Left kidney (tissue), 2 donors: ENCODE results near the gene SLC6A13. TPM values are rescaled to one million over a fixed set of nuclear protein-coding genes. Genes with fewer than 3 reads are reported as not detected.
"Not testable (repeated sequence)": the region's sequence is repeated elsewhere in the genome, so short reads cannot be mapped to it uniquely, and the experiment has no call there.

Source experiments
- DNase-seq: peaks from one replicate; pipeline ENCODE4 v3.0.0-alpha.2; 2013
- polyA plus RNA-seq: library from polyadenylated mRNA; unstranded; fragments of 120-200 nt; gene quantifications from one replicate; pipeline ENCODE4 v1.2.1, GENCODE V29; 2013; ENCODE audit not compliant: insufficient read length

Gene SLC6A13
- polyA plus RNA-seq, 1 donor, result 48.9 TPM

DNA sequence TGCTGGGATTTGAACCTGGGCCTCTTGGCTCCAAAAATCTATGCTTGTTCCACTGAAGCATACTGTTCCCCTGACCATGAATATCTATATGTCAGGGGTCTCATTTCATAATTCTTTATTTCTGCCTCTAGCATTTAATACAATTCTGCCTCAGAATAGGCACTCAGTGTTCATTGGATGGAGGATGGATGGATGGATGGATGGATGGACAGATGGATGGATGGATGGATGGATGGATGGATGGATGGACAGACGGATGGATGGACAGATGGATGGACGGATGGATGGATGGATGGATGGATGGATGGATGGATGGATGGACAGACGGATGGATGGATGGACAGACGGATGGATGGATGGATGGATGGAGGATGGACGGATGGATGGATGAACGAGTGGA is 45.6 kb downstream of the SLC6A13 start:
- DNase-seq, result not testable (repeated sequence)

DNA sequence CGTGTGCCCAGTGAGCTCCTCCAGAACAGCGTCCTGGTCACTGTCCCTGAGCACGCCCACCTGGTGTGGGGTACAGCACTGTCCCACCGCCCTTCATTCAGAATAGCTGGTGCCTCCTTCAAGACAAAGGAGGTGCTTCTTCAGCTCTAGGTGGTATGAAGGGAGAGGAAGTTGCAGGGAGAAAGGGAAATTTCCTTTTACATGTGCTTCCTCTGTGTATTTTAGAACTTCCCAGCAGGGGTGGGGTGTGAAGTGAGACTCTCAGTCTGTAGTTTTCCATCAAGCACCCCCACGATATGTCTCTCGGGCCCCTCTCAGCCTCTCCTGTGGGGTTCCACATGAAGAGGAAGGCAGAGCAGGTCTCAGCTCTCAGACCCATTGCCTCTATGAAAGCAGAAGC is 47.5 kb downstream of the SLC6A13 start:
- DNase-seq, result no peak

DNA sequence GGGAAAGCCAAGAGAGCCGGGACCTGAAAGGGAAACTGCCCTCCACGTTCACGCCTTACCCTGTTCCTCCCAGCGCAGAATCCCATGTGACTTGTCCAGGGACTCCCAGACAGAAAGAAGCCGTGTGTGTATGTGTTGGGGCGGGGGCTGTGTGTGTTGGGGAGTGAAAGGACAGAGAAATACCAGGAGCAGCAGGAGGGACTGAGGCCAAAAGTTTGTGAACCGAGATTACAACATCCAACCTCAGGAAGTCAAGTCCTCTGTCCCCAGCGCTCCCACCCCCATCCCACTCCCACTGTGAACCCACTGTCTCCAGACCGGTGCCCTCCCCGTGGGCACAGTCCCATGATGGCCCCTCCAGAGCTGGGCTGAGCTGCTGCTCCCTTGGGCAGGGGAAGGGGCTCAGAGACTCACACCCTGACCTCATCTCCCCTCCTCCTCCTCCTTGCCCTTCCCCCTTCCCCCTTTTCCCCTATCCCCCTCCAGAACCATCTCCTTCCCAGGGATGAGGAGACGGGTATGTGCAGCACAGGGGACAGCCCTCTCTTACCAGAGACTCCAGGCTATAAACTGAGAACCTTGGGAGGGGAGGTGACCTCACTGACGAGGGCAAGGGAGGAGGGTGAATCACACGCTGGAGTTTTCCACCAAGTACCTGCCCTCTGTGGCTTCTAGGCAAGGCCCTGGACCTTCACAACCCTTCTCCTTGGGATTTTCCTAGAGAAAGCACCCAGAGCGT is 48.5 kb downstream of the SLC6A13 start, which contains the start of gene SLC6A12:
Gene SLC6A12 (minus strand): TSS at position 155 of the 739 bp plus-strand sequence. CDS start 4,171 bp downstream, outside the sequence.
- no peak for DNase-seq

DNA sequence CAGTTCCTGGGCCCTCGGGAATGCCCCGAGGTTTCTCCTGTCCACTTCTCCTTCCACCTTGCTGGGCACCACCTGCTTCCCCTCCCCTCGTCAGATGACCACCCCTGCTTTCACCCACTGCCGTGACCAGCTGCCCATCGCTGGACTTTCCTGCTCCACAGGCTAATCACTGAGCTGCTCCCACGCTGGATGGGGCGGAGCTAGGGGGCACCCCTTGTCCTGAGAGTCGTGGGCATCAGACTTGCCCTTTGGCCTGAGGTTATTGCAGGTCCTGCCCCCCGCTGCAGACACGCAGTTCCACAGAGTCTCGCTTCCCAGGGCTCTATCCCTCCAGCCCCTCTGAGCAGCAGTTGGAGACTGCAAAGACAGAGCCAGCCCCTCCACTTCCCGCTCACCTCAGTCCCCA is 49.1 kb downstream of the SLC6A13 start:
- DNase-seq, result no peak

DNA sequence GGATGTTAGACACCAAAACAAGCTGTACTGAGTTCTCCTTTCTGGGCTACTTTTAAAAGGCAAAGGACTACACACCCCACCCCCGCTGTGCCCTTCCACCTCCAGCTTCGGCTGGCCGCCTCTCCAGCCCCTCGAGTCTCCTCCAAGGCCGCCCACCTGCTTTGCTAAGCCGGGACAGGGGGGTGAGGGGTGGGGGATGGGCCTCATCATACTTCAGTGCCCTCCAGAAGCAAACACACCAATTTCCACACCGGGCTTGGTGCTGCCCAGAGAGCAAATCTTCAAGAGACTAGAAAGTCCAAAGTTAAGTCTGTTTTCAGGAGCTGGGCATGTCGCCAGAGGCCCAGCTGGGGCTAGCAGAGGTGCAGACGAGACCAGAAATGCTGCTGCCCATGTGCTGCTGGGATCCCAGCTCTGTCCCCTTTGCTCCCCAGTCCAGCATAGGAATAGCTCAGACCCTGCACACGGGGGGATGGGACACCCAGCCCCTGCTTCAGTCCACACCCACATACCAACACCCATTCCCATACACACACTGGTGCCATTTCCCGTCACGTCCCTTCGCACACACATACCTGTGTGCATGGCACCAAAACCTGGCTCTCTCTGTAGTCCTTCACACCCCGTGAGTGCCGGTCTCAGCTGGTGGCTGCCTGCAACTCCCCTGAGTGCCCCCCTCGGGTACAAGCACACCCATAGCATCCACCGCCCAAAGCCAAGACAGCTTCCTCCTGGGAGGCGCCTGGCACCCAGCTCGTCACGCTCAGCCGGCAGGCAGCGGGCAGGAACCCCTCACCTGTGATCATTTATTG is 49.7 kb downstream of the SLC6A13 start:
- DNase-seq, result peak; percentile 56

DNA sequence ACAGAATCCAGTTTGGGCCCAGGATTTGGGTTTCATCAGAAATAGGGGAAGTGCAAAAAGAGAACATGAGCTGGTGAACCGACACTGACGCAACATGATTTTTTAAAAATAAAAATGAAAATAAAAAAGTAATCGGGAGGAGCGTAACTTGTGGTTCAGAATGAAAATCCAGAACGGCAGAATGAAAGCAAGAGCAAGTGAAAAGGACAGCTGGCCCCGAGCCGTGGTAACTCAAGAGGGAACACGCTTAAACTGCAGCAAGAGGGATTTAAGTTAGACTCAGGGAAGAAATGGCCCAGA is 50.3 kb downstream of the SLC6A13 start:
- no peak for DNase-seq

DNA sequence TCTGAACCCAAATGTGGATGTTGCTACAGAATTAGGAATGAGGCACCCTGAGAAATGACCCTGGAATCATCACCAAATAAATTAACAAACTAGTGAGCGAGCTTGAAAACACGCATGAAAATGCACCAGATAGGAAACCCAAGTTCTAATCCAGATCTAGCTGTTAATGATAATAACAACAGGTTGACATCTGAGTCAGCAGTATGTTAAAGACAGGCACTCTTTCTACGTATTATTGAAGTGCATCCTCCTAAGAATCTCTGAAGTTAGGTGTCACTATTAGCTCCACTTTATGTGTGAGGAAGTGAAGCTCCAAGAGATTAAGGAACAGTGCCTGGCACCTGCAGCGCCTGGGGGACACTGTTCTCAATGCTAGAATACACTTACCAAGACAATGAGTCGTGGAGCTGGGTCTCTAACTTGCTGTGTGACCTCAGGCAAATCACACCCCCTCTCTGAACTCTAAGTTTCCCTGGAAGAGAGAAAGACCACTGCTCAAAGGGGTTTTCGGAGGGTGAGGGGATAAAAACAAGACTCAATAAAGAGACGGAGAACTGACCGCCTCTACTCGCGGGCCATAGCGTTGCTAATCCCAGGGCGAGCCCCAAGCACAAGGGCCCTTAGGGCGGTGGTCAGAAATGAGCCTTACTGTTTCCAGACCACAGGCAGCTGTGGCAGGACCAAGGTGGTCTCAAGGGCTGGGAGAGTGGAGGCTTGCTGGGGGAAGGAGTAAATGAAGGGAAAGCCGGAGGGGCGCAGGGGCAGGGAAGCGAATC is 50.8 kb downstream of the SLC6A13 start:
- DNase-seq, result no peak

DNA sequence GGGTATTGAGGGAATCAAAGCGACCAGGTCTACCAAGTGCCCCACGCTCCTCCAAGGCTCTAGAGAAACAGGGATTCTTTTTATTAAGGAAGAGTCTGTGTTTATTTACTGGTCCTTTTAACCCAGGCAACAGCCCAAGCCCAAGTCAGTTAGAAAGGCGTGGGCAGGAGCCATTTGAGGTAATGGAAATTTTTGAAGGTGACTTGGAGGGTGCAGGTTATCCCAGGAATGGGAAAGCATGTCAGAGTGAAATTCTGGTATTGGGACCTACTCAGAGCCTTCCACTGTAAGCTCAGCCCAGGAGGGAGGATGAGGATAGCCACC is 51.5 kb downstream of the SLC6A13 start:
- DNase-seq, result no peak

DNA sequence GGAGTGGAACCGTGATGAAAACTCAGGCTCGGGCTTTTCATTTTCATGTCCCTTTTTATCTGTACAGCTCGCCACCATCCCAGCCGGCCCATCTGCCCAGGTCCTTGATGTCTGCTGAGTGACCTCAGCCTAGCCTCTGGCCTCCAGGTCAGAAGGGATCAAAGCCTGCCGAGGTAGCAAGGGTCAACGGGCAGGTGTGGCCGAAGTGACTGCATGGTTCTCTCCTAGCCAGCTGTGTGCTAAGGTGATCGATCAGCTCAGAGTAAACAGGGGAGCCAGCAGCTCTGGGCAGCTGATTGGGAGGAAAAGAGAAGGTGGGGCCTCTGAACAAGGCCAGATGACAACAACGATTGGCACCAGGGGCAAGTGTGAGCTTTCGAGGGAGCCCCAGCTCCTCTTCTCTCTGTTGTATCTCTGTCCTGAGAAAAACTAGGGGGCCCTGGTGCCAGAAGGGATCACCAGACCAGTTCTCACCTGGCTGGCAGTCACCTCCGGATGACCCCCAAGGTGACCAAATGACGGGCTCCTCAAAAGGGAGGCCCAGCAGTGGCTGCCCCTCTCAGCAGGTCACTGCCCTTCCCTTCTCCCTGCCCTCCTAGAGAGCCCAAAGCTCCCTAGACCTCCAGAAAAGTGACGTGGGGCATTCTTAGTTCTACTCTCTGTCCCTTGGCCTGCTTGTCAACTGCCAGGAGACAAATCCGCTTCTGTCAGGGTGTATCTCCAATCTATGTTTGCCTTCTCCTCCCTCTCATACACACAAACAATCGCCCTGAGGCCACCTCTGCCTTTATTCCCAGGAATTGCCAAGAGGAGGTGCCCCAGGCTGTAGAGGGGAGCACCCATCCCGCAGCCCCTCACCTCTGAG is 52.1 kb downstream of the SLC6A13 start:
- DNase-seq, result no peak

DNA sequence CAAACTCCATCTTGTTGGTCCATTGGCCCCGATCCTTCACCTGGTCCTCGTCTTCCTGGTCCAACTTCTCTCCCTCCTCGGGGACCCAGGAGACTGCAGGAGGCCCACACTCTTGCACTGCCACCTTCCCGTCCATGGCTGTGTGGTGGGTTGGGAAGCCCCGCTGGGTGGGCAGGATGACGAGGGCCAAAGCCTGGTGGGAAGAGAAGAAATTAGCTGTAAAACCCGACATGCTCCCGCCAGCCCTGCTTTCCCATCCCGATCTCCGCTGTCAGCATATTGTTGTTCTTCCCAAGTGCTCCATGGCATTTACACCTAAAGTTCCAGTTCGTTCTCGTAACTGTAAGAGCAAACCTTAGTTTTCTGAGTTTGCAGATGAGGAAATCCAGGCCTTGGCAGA is 52.8 kb downstream of the SLC6A13 start:
- no peak for DNase-seq

DNA sequence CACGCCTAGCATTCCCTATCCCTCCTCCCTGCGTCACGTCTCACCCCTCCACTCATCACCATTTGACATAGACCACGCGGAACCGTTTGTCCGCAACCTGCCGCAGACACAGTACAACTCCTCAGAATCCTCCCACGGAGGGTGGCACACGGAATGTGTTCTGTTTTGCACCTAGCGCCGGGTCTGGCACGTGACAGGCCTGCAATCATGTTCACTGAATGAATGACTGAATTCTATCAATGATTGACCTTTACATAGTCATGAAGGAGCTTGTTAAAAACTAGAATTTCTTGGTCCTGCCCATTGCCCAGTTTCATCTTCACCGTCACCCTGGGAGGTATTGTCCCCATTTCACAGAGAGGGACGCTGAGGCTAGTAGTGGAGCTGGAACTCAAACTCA is 53.4 kb downstream of the SLC6A13 start:
- DNase-seq, result no peak

DNA sequence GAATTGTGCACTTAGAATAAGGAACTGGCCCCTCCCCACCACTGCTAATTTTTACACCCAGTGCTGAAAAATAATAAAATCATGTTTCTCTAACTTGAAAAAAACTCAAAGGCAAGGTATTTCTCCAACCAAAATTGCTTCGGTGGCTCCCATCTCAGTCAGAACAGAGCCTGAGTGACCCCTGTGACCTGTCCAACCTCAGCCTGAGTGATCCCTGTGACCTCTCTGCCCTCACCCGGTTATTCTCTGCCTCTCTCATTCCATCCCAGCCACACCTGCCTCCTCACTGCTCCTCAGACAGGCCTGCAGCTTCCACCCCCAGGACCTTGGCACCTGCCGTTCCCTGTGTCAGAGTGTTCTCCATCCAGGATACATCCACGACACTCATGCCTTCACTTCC is 53.8 kb downstream of the SLC6A13 start:
- no peak for DNase-seq

DNA sequence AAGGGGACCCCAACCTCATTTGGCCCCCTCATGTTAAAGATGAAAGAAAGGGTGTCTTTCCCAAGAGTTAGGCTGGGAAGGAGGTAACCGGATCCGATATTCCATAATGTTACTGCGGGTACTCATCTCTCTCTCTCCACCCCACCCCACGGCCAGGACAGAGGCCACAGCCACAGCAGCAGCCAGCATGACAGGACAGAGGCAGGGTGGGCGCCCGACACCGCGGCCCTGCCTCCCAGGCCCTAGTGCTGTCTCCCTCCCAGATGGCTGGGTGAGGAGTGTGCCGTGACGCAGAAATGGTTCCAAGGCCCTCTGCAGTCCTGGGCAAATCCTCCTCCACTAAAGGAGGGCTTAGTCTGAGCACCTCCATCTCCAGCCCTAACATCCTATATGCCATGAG is 54.8 kb downstream of the SLC6A13 start:
- no peak for DNase-seq

DNA sequence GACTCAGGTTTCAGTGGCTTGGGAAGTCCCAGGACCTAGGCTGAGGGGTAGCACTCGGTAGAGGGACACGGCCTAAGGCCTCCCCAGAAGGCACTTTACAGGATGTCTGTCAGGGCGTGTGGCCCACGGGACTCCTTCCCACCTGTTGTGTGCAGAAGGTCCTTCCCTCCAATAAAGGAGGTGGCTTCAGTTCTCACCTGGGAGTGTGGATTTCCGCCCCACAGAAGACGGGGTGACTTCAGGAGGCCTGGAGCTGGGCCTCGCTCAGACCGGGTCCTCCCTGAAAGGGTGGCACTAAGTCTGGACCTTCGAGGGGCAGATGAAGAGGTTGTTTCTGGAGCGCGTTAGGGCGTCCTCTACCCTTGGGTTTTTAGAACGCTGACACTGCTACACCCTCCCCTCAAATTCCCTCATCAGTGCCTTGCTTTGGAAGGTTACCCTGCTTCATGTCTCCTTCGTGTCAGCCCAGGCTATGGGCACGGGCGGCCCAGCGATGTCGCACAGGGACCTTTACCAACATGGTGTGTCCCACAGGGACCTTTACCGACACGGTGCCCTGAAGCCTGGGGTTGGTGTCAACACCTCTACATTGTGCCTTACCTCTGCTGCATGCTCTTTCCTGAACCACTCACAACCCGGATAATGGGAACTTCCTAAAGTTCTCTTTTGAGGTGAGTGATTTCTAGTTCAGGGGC is 55.7 kb downstream of the SLC6A13 start:
- no peak for DNase-seq

DNA sequence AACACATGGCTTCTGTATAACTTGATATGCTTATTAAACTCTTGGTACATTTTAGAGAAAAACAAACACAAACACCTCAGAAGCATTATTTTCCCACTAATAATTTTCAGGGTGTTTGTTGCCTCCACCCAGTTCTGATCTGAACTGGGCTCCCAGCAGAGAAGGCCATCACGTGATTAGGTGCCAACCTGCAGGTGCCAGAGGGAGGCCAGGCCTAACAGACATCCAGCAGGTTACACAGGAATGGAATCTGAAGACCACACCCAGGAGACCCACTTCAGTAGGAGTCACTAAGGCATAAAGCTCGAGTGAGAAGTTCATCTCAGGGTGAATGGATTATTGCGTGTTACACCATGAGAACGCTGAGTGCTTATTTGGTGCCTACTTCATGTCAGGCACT is 57.6 kb downstream of the SLC6A13 start:
- no peak for DNase-seq

DNA sequence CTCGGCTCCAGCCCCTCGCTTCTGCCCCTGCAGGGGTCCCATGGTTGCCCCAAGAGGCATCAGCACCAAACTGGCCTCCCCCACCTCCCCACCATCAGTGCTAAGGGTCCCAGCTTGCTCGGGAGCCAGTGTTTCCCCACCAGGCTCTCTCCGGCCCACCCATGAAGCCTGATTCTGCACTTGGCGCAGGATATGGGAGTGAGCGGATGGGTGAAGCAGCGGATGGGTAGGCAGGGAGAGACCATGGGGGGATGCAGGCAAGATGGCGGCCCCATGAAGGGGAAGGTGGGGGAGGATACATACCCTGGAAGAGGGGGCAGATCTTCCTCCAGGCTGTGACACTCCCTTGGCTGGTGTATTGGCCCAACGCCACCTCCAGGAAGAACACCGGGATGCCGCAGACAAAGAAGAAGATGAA is 58.4 kb downstream of the SLC6A13 start:
- no peak for DNase-seq

DNA sequence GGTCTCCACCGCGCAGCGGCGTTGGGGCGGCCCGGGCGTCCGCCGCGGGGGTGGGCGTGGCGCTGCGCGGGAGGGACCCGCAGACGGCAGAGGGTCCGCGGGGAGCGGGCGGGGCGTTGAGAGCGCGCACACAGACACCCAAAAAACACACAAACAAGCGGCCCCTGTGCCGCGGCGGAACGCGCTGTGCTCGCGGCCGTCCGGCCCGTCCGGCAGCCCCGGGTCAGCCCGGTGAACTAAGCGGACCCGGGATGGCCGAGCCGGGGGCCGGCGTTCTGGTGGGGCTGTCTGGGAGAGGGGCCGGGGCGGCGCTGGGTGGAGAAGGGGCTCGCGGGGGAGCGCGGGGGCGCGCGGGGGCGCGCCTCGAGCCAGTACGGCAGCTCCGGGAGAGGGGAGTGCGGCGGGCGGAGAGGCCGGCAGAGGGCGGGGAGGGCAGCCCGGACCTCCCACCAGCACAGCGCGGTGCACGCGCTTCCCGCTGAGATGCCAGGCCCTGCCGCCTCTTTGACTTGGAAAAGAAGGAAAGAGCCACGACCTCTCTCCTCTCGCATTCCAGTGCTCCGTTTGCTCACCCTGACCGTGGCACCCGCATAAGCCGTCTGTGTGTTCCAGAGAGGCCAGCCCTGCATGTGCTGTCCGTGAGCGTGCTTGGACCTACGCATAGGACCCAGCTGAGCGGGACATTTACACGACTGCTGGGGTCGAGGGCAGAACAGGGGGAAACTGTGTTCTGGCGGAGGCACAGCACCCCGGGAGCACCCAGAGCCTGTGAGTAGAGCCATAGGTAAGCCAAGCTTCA is 59.0 kb downstream of the SLC6A13 start:
- DNase-seq, result no peak

DNA sequence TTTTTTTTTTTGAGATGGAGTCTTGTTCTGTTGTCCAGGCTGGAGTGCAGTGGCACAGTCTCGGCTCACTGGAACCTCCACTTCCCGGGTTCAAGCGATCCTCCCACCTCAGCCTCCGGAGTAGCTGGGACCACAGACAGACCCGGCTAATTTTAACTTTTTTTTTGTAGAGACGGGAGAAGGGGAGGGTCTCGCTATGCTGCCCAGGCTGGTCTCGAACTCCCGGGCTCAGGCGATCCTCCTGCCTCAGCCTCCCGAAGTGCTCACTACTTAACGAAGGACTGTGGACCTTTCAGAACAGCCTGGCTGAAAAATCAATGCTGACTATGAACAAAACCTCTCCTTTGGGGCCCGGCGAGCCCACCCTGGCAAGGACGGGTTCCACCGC is 59.6 kb downstream of the SLC6A13 start:
- DNase-seq, result no peak

DNA sequence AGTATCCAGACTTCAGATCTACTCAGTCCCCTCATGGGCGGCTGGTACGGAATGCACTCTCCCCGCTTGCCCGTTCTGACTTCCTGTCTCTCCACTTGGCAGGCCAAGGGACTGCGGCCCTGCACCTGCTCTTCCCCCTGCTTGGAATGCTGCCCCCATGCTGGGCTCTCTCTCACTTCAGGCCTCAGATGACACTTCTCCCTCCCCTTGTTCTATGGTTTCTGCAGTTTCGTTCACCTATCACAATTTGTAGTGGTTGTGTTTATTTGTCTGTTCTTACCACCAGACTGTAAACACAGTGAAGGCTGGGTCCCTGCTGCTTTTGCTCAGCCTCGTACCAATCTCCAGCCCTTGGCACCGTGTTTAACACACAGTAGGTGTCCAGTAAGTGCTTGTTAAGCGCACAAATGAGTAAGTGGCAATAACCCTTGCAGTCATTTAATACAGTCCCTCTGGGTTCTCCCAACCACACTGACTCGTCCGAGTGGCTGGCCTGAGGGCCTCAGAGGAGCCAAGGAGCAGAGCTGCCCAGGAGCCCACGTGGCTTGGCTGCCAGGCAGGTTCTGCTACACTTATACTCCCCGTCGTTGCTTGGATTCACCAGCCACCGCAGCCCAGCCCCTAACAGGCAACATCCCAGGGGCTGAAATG is 60.4 kb downstream of the SLC6A13 start:
- no peak for DNase-seq

DNA sequence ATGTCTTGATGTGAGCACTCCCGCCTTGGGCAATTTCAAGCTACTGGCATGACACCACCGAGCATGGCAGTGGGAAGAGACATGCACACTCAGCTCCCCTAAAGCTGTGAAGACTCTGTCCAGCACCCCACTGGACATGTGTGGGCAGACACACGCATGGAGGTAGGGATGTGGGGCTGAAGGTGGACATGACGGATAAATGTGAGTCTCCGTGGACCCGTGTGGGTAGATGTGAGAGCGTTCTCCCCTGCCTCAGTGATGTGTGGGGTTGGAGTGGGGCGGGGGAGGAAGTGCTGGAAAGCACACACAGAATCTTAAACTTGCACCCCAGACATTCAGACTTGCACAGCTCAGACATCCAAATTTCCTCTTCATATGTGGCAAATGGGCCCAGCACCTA is 61.3 kb downstream of the SLC6A13 start:
- DNase-seq, result no peak
